Activated CD8-positive, alpha-beta memory T cell treated with anti-CD3 and anti-CD28 coated beads, Interleukin-2, amount 10 ng/mL, durations not matched to agents 7 days and 5 days (primary cell): ENCODE measurements around the gene TIGD3. TPM values are rescaled to one million over a fixed set of nuclear protein-coding genes. Genes with fewer than 3 reads are reported as not detected.

Experiments used
- ATAC-seq: fragments of 150-1000 bp; cut with Tn5 transposase; one replicate; pipeline ENCODE4 v1.10.0; 2021; ENCODE audit warnings: moderate library complexity
- CTCF ChIA-PET: fragments of 350-600 bp; sonication (Branson Sonifier 250); formaldehyde crosslinking; loops from one replicate; lab custom pipeline; 2021; ENCODE audit warnings: antibody characterized with exemption; lab: Charles Lee
- DNase-seq: peaks from one replicate; pipeline ENCODE4 v3.0.0-alpha.2; 2020
- H3K27ac Mint-ChIP-seq: one replicate; pipeline ENCODE4 v1.8.0; 2021; ENCODE audit warnings: mild to moderate bottlenecking, mixed read lengths
- H3K27me3 Mint-ChIP-seq: one replicate; pipeline ENCODE4 v1.8.0; 2021; ENCODE audit warnings: mixed read lengths
- H3K36me3 Mint-ChIP-seq: one replicate; pipeline ENCODE4 v1.8.0; 2021; ENCODE audit warnings: mild to moderate bottlenecking, mixed read lengths
- H3K4me1 Mint-ChIP-seq: one replicate; pipeline ENCODE4 v1.8.0; 2021; ENCODE audit warnings: mixed read lengths
- H3K4me3 Mint-ChIP-seq: one replicate; pipeline ENCODE4 v1.8.0; 2021; ENCODE audit warnings: mild to moderate bottlenecking, moderate library complexity, mixed read lengths
- H3K9me3 Mint-ChIP-seq: one replicate; pipeline ENCODE4 v1.8.0; 2022; ENCODE audit warnings: low read depth, mixed read lengths
- total RNA-seq, 2 experiments: library from RNA; stranded (reverse); gene quantifications; one replicate each; pipeline ENCODE4 v1.2.3, GENCODE V29; 2021

TIGD3 gene
- total RNA-seq, 2 experiments from 2014 or later: 1.1 TPM

DNA sequence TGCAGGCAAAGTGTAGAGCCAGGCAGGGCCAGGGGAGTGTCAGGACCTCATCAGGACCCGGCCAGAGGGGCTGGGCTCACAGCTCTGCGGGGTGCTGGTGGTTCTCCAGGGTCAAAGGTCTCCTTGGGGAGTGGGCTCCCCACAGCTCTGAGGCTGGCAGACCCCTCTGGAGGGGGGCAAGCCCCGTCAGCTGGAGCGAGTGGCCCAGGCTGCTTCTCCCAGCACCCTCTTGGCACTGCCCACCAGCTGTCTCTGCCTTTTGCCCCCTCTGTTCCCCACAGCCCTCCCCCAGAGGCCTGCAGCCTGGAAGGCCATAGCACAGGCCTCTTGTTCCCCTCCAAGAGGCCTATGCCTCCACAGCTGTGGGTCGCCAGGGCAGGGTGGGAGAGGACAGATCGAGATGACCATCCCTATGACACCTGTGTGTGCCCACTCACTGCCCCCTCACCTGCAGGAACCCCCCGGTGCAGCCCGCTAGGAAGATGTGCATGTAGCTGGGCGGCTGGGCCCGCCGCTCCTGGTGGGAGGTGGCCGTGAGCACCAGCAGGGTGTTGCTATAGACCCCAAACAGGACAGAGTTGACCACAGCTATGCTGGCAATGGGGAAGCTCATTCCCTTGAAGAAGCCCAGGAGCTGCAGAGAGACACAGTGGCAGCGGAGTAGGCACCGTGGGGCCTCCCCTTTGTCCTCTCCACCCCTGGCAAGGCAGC lies 24.5 kb downstream of the TIGD3 start:
- H3K27ac Mint-ChIP-seq: no peak overlapping the region

DNA sequence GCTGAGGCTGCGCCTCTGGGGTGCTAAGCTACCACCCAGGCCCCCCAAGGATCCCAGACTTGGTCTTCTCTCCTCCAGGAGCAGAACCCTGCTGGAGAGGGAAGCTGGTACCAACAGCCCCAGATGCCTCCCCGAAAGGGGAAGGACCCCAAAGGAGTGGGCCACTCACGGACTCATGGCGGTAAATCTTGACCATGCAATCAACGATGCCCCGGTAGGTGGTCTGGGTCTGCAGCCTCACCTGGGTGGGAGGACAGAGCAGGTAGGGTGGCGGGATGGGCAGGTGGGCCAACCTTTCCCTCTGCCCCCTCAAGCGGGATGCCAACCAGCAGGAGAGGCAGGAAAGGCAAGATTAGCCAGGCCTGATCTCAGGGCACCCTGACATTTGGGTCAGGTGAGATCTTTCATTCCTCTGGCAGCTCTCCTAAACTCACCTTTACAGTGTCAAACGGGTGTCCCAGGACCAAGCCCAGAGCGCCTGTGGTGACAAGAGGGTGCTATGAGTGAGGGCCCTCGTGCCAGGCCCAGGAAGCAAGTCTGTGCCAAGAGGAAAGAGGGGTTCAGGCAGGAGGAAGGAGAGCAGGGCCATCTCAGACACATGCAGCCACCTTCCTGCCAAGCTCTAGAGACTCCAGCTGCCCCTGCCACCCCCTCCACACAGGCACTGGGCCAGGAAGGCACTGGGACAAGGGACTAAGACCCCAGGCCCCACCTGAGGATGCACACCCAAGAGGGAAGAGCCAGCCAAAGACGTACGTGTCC lies 25.3 kb downstream of the TIGD3 start:
- H3K36me3 Mint-ChIP-seq: no peaks in the 10 kb centered on the region
- H3K4me1 Mint-ChIP-seq: peaks cover 34% of the 10 kb centered on the region
- H3K27me3 Mint-ChIP-seq: no peaks in the 10 kb centered on the region
- peak overlapping the region; percentile 24 for H3K4me3 Mint-ChIP-seq
- CTCF ChIA-PET: interaction anchor here (0.6 to 3.2 kb wide), 5 partner anchors 8 to 131 kb away, joined by 3 to 11 read pairs (median 6); no protein-coding TSS in a partner anchor
- no peaks in the 10 kb centered on the region for H3K9me3 Mint-ChIP-seq
- ATAC-seq: no peak
- H3K27ac Mint-ChIP-seq: no peak overlapping the region
- no peak for DNase-seq

More for the DNA sequence above, 24.5 kb downstream of the TIGD3 start:
- Mint-ChIP-seq H3K4me3 (no peak overlapping the region), H3K9me3 (no peaks in the 10 kb centered on the region), H3K27me3 (no peaks in the 10 kb centered on the region), H3K36me3 (no peaks in the 10 kb centered on the region), H3K4me1 (peaks cover 26% of the 10 kb centered on the region)
- CTCF ChIA-PET: interaction anchor here (0.7 to 3.2 kb wide), 9 partner anchors 9 to 162 kb away, joined by 3 to 11 read pairs (median 3); no protein-coding TSS in a partner anchor
- ATAC-seq (no peak), DNase-seq (no peak)

DNA sequence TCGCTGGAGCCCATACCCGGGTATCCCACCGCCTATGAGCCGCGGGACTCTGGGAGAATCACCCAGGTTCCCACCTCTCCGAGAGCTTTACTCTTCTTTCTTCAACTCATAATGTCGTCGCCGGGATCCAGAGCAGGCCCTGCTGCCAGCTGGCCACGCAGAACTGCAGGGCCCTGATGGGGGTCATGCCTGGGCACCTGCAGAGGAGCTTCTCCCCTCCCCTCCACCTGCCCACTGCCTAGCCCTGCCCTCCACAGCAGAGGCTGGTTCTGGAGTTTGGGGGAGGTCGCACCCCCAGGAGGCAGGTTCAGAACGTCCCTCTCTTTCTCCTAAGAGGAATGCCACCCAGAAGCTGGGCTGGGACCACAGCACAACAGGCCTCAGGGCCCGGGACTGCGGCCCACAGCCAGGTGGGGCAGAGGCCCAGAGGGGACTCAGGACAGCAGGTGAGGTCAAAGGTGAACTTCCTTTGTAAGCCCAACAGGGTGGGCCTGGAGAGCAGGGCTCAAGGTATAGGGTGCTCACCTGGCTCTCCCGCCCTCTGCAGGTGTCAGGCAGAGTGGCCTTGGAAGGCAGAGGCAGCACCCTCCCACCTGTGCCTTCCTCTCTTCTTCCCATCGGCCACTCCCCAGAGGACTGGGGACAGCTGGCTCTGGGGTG lies 26.0 kb downstream of the TIGD3 start:
- peak overlapping the region; percentile 24 for H3K4me3 Mint-ChIP-seq
- CTCF ChIA-PET: interaction anchor here (0.6 to 3.2 kb wide), 9 partner anchors 7 to 130 kb away, joined by 3 to 14 read pairs (median 10); partner anchors contain the start of gene MALAT1
- DNase-seq (no peak), ATAC-seq (no peak)
- H3K36me3 Mint-ChIP-seq: no peaks in the 10 kb centered on the region
- H3K27ac Mint-ChIP-seq: peak overlapping the region; percentile 98
- no peaks in the 10 kb centered on the region for H3K9me3 Mint-ChIP-seq
- H3K4me1 Mint-ChIP-seq: peaks cover 41% of the 10 kb centered on the region
- no peaks in the 10 kb centered on the region for H3K27me3 Mint-ChIP-seq

DNA sequence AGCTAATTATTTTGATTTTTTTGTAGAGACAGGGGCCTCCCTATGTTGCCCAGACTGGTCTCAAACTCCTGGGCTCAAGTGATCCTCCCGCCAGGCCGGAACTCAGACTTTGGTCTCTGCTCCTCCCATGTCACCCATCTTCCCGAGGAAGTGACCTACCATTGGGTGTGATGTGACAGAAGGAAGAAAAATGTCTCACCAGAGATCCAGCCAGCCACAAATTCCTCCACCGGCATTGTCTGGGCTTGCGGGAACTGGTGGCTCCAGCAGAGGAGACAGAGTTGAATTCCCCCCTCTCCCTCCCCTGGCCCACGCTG lies 27.1 kb downstream of the TIGD3 start:
- Mint-ChIP-seq H3K27me3 (no peaks in the 10 kb centered on the region), H3K4me1 (peaks cover 48% of the 10 kb centered on the region), H3K27ac (peak overlapping the region; percentile 98), H3K9me3 (no peaks in the 10 kb centered on the region), H3K36me3 (no peaks in the 10 kb centered on the region), H3K4me3 (peak overlapping the region; percentile 80)
- DNase-seq (no peak), ATAC-seq (peak; percentile 2)
- CTCF ChIA-PET: interaction anchor here (0.6 to 3.5 kb wide), 13 partner anchors 13 to 165 kb away, joined by 3 to 22 read pairs (median 4); partner anchors contain the start of gene MALAT1

DNA sequence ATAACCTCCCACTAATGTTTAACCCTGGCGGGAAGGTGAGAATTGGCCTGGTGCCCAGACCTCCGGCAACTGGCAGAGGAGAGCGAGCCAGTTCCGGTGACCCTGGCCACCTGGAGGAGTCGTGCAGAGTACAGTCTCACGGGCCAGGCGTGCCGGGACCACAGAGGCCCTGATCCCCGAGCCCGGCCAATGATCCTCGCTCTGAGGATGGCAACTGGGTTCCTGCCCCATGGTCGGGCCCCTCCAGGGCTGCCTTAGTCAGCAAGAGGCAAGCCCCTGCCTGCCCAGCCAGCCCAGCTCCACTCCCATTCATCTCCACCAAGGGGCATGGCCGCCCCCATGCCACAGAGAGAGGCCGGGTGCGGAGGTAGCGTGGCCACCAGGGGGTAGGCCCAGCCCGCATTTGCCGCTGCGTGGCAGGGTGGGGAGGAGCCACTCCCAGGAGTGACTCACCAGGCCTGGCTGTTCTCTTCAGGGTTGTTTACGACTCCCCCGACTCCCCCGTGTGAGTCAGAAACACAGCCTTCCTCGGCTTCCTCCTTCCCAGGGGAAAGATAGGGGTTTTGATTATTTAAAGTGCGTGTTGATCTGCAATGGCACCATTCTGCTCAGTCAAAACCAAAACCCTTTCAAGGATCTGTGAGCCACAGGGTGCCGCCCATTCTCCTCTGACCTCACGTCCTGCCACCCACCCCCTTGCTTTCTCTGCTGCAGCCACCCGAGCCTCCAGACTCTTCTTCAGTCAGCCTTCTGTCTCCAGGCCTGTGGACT lies 27.7 kb downstream of the TIGD3 start, which contains the start of gene SLC25A45:
Gene SLC25A45 (minus strand): TSS at position 614 of the 771 bp plus-strand sequence. CDS start 695 bp downstream, outside the sequence.
- H3K36me3 Mint-ChIP-seq: no peaks in the 10 kb centered on the region
- H3K27ac Mint-ChIP-seq: peak within 1 kb of the TSS; percentile 98
- DNase-seq (peak; percentile 94), ATAC-seq (peak; percentile 84)
- H3K4me1 Mint-ChIP-seq: peaks cover 51% of the 10 kb centered on the region
- CTCF ChIA-PET: interaction anchor here (0.6 to 3.5 kb wide), 14 partner anchors 14 to 165 kb away, joined by 3 to 22 read pairs (median 4); partner anchors contain the start of gene MALAT1
- no peaks in the 10 kb centered on the region for H3K27me3 Mint-ChIP-seq
- H3K9me3 Mint-ChIP-seq: no peaks in the 10 kb centered on the region
- peak within 1 kb of the TSS; percentile 80 for H3K4me3 Mint-ChIP-seq

DNA sequence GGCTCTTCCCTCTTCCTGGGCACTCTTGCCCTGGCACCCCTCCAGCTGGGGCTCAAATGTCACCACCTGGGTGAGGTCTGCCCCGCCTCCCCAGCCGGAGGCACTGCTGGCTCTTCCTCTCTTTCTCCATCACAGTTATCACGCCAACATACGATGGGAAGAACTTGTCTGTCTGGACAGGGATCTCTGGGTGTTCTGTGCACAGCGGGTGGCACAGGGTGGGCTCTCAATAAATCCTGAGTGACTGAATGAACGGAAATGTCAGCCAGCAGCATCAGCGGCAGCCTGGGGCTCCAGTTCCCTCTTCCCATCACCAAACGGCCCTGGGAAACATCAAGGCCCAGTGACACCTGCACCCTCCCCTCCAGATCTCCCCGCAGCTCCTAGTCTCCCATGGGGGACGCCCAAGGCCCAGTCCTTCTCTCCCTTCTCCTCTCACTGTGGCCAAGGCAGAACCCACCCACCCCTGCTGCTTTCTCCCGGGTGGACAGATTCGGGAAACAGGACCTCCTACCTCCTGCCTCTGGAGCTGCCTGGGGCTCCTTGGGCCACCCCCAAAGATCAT lies 28.3 kb downstream of the TIGD3 start:
- H3K4me3 Mint-ChIP-seq: peak overlapping the region; percentile 80
- ATAC-seq: no peak
- no peaks in the 10 kb centered on the region for H3K9me3 Mint-ChIP-seq
- no peak for DNase-seq
- CTCF ChIA-PET: interaction anchor here (0.7 to 3.5 kb wide), 7 partner anchors 15 to 127 kb away, joined by 3 to 22 read pairs (median 5); no protein-coding TSS in a partner anchor
- no peaks in the 10 kb centered on the region for H3K36me3 Mint-ChIP-seq
- peak overlapping the region; percentile 98 for H3K27ac Mint-ChIP-seq
- no peaks in the 10 kb centered on the region for H3K27me3 Mint-ChIP-seq
- H3K4me1 Mint-ChIP-seq: peaks cover 54% of the 10 kb centered on the region

DNA sequence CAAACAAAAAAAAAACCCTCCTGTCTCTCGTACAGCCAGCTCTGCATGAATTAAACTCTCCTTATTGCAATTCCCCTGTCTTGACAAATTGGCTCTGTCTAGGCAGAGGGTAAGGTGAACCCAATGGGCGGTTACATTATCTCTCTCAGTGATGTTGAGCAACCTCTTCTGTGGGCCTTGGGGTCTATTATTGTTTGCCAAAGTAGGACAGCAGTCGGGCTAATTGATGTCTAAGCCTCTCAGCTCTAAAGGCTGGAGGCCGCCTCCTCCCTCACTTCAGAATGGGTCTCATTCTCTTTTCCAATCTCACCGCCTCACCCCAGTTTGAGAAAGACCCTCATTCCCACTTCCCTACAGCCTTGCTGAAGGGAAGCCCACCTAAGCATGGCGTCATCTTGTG lies 29.2 kb downstream of the TIGD3 start:
- Mint-ChIP-seq H3K9me3 (no peaks in the 10 kb centered on the region), H3K27me3 (no peaks in the 10 kb centered on the region), H3K4me1 (peaks cover 62% of the 10 kb centered on the region), H3K36me3 (peaks cover 5% of the 10 kb centered on the region), H3K27ac (peak overlapping the region; percentile 93), H3K4me3 (peak overlapping the region; percentile 11)
- DNase-seq (no peak), ATAC-seq (no peak)
- CTCF ChIA-PET: interaction anchor here (1.0 to 3.5 kb wide), 2 partner anchors 126 to 157 kb away, joined by 3 to 22 read pairs; no protein-coding TSS in a partner anchor

DNA sequence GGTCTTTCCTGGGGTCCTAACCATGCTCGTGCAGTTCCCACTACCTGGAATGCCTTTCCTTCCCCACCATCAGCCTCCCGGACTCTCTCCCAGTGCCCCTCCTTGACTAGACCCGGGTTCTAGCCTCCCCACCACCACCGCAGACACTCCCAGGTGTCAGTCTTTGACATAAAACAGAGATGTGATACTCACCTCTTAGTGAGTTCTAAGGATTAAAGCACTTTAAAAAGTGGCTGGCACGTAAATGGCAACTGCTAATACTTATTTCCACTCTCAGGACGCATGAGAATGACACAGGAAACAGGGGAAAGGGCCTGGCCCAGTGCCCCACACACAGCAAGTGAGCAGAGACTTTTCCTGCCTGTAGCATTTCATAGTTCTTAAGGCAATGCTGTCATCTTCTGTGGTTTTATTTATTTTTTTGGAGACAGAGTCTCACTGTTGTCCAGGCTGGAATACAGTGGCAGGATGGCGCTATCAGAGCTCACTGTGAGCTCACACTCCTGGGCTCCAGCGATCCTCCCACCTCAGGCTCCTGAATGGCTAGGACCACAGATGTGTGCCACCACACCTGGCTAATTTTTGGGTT lies 29.8 kb downstream of the TIGD3 start:
- Mint-ChIP-seq H3K27ac (peak overlapping the region; percentile 93), H3K27me3 (no peaks in the 10 kb centered on the region), H3K36me3 (peaks cover 7% of the 10 kb centered on the region), H3K9me3 (no peaks in the 10 kb centered on the region), H3K4me3 (peak overlapping the region; percentile 27), H3K4me1 (peaks cover 69% of the 10 kb centered on the region)
- no peak for DNase-seq
- ATAC-seq: no peak
- CTCF ChIA-PET: interaction anchor here (1.0 to 3.5 kb wide), 4 partner anchors 32 to 156 kb away, joined by 3 to 22 read pairs (median 4); no protein-coding TSS in a partner anchor

DNA sequence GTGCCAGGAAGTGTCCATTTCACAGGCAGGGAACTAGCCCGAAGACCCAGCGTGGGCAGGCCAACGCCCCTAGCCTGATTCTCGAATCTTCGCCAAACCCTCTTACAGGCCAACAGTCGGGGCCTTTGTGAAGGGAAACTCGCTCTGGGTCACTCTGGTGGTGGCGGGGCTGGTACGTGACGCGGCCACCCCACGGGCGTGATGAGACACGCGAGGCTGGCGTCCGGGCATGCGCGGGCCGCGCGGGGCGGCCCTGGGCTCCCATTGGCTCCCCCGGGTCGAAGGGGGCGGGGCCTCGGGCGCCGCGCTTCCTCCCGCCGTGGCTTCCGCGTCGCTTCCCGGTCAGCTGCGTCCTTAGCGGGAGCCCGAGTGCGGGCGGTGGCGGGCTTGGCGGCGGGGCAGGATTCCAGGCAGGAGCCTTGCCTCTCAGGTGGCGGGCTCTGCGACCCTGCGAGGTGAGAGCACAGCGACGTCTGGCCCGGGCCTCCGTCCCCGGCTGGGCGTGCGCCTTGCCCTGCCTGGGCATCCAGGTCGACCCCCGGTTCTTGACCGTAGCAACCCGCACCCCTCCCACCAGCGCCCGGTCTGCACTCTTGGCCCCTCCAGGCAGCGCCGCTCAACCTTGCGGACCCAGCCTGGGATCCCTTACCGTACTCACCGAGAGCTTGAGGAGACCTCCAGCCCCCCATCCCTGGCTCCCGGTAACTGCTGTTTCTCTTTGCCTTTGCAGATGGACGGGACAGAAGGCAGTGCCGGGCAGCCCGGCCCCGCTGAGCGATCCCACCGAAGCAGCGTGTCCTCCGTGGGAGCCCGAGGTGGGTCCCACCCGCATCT lies 32.0 kb downstream of the TIGD3 start, which contains the start of gene FRMD8:
Gene FRMD8 (plus strand): TSS at position 331 of the 834 bp plus-strand sequence. CDS start 400 bp downstream, at position 731.
- no peaks in the 10 kb centered on the region for H3K27me3 Mint-ChIP-seq
- H3K4me3 Mint-ChIP-seq: peak within 1 kb of the TSS; percentile 85
- H3K9me3 Mint-ChIP-seq: no peaks in the 10 kb centered on the region
- H3K4me1 Mint-ChIP-seq: peaks cover 75% of the 10 kb centered on the region
- DNase-seq (peak; percentile 89), ATAC-seq (peak; percentile 63)
- H3K27ac Mint-ChIP-seq: peak within 1 kb of the TSS; percentile 93
- CTCF ChIA-PET: interaction anchor here (0.9 to 4.0 kb wide), 15 partner anchors 19 to 172 kb away, joined by 3 to 24 read pairs (median 4); partner anchors contain the start of genes LTBP3, NEAT1 and SCYL1
- H3K36me3 Mint-ChIP-seq: peaks cover 7% of the 10 kb centered on the region

DNA sequence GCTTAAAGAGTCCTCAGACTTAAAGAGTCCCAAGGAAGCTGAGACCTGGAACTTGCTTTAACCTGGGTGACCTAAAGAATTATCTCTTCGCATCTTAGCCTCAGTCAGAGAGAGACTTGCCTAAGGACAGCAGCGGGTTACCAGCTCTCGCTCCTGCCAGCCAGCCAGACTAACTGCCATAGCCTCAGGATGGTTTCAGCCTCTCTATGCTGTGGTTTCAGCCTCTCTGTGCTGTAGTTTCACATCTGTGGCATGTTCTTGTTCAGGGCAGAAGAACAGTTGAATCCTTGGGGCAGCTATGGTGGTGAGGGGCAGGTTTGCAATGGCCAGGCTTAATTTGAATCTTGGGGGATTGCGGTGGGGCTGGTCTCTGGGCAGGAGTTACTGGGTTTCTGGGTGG lies 34.2 kb downstream of the TIGD3 start:
- H3K27me3 Mint-ChIP-seq: no peaks in the 10 kb centered on the region
- ATAC-seq: no peak
- H3K36me3 Mint-ChIP-seq: peaks cover 7% of the 10 kb centered on the region
- H3K27ac Mint-ChIP-seq: peak overlapping the region; percentile 8
- peak overlapping the region; percentile 24 for H3K4me3 Mint-ChIP-seq
- no peaks in the 10 kb centered on the region for H3K9me3 Mint-ChIP-seq
- CTCF ChIA-PET: interaction anchor here (0.8 to 4.0 kb wide), 10 partner anchors 10 to 152 kb away, joined by 3 to 24 read pairs (median 6); no protein-coding TSS in a partner anchor
- no peak for DNase-seq
- H3K4me1 Mint-ChIP-seq: peaks cover 59% of the 10 kb centered on the region
